Measurements from ENCODE around the gene SPATS2L.

Gene SPATS2L

GRCh38 chr2:200380091-200380561 lies 73.6 kb downstream of the SPATS2L start:
- no peak for DNase-seq

- DNase-seq = no peak
Observed at GRCh38 chr2:200380833-200381542, 74.5 kb downstream of the SPATS2L start.

DNA sequence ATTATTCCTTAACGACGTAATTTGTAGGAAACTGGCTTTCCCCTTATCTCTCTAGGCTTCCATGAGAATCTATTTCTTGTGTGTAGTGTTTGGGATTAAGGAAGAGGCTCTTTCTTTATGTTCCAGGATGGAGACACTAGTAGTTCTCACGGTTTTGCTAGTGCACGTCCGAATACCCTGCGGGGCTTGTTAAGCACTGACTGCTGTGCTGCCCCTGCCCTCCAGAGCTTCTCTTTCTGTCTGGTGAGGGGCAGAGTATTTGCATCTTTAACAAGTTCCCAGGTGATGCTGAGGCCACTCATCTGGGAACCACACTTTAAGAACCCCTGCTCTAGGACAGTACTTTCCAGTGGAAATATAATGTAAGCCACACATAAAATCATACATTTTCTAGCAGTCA lies 76.4 kb downstream of the SPATS2L start:
- no peak for DNase-seq

DNA sequence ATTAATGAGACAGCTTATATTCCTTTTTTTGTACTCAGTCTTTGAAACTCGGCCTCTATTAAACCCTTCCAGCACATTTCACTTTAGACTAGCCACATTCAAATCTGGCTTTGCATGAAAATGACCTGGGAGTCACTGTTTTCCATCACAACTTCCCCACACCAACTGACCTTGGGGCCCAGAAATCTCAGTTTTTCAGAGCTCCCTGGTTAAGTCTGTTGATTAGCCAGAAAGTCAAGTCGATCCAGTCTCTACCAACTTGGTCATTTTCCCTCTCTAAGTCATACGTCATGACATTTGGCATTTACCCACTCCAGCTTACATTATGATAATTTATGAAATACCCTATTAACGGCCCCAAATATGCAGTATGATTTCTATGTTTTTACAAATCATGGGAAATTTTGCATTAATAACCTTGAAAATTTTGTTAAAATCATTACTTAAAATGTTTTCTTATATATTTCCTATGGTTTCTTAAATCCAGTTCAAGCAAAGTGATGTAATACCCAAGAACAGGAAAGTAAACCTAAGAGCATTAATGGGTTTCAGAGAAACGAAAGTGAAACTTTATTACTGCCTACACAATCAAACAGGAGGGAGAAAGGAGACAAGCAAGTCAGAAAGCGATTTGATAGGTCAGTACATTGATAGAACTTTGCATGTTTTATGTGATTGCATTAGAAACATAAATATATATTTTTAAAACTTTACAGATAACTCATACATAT lies 77.1 kb downstream of the SPATS2L start:
- DNase-seq = no peak

- DNase-seq = no peak
Observed at GRCh38 chr2:200385063-200385635, 78.7 kb downstream of the SPATS2L start.

- no peak for DNase-seq
Observed at GRCh38 chr2:200393191-200393590, 86.7 kb downstream of the SPATS2L start.

DNA sequence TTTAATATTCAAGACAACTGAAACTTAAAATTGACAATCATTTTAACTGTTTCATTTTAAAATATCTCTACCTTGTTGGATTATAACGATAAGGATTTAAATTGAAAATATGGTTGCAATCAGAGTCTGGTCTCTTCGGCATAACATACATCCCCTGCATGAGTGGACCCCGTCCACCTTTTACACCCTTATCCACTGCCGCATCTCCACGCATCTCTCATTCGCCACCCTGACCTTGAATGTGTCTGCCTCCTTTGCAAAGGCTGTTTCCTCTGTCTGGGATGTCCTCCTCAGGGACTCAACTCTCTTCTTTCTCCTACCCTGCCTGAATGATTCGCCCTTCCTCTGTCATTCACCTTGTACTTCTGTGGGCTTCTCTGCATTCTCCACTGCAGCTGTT lies 87.6 kb downstream of the SPATS2L start:
- no peak for DNase-seq

- no peak for DNase-seq
Observed at GRCh38 chr2:200396781-200397242, 90.3 kb downstream of the SPATS2L start.

- no peak for DNase-seq
Observed at GRCh38 chr2:200397785-200398184, 91.3 kb downstream of the SPATS2L start.

DNA sequence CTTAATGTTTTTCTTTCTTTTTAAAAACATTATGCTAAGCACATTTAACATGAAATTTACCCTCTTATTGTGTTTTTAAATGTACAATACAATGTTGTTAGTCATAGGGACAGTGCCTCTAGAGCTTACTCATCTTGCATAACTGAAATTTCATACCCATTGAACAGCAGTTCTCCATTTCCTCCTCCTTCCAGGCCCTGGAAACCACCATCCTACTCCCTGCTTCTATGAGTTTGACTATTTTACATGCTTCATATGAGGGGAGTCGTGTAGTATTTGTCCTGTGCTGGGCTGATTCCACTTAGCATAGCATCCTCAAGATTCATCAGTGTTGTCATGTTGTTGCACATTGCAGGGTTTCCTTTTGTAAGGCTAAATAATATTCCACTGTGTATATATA lies 92.6 kb downstream of the SPATS2L start:
- DNase-seq = no peak

DNA sequence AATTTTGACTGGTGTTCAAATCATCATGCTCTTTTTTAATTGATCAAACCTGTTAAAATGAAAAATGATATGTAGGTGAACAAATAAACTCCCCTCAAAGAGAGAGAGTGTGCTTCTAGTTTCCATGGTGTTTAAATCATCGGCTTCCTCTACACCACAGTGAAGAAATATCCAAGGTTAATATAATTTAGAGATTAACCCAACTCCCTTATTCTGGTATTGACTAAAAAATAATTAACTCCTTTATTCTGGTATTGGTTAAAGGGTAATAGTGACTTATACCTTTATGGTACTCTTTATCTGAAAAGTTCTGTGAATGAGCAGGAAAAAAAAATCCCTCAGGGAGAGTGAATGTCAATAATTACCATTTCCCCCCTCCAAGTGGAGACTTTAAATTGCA lies 93.1 kb downstream of the SPATS2L start:
- DNase-seq = no peak

- DNase-seq = no peak
Observed at GRCh38 chr2:200403814-200404213, 97.3 kb downstream of the SPATS2L start.

- no peak for DNase-seq
Observed at GRCh38 chr2:200404615-200405014, 98.1 kb downstream of the SPATS2L start.

GRCh38 chr2:200405599-200406298 lies 99.3 kb downstream of the SPATS2L start:
- DNase-seq = no peak

- no peak for DNase-seq
Observed at GRCh38 chr2:200406379-200406778, 99.9 kb downstream of the SPATS2L start.

- no peak for DNase-seq
Observed at GRCh38 chr2:200408428-200409316, 102.2 kb downstream of the SPATS2L start.

DNA sequence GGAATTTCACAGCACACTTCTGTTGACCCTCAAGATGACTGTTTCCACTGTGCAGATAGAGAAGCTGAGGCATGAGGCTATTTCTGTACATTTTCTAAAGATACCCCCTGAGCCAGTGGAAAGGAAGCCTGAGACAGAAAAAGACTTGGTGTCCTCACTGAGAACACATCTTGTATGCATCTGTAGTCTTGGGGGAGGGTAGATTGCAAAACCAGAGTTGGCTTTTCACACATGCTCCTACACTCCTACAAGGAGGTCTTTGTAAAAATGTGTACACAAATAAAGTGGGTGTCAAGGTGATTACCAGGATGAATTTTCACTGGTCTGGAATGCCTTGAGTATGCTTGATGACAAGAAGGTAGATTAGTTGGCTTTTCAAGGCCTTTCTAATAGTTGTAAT lies 105.3 kb downstream of the SPATS2L start:
- no peak for DNase-seq

DNA sequence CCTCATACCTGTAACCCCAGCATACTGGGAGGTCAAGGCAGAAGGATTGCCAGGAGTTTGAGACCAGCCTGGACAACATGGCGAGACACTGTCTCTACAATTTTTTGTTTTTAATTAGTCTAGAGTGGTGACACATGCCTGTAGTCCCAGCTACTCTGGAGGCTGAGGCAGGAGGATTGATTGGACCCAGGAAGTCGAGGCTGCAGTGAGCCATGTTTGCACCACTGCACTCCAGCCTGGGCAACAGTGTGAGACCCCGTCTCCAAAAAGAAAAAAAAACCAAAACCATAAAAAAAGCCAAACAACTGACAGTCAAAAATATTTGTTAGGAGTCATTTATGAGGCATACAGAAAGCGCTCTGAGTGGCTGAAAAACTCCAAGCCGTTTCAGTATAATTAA lies 107.9 kb downstream of the SPATS2L start:
- no peak for DNase-seq

- DNase-seq = no peak
Observed at GRCh38 chr2:200415455-200415854, 109.0 kb downstream of the SPATS2L start.

GRCh38 chr2:200416878-200417277 lies 110.4 kb downstream of the SPATS2L start:
- no peak for DNase-seq

DNA sequence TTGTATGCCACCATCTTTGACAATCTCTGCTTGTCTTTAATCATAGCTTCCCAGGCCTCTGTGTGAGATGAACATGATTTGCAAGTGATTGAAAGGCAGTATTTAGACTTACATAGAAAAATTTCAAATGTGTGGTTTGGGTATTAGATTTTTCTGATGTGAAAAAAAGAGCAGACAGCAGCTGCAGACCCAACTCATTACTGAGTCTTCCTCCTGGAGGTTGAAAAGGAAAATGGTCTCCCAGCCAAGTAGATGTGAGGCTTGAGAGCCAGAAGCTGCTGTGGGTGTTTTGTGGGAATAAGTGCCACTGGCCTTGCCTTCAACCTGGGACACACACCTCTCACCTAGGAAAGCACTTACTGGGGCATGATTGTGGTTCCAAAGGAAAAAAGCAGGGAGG lies 110.9 kb downstream of the SPATS2L start:
- no peak for DNase-seq

DNA sequence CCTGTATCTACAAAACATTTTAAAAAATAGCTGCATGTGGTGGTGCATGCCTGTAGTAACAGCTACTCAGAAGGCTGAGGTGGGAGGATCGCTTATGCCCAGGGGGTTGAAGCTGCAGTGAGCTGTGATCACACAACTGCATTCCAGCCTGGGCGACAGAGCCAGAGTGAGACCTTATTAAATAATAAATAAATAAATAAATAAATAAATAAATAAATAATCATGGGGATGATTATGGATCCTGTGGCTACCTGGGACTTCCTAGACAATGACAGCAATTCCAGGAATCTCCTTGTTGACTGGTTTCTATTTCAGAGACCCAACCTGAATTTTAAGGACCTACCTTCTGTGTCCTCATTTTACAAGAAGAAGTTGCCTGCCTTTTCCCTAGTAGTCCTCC lies 111.9 kb downstream of the SPATS2L start:
- no peak for DNase-seq
